Activated naive CD8-positive, alpha-beta T cell treated with anti-CD3 and anti-CD28 coated beads, Interleukin-2, amount 10 ng/mL, durations not matched to agents 7 days and 5 days (primary cell): Measurements from ENCODE around the gene DPYD. TPM values are rescaled to one million over a fixed set of nuclear protein-coding genes. Genes with fewer than 3 reads are reported as not detected.

Experiments
- ATAC-seq: fragments of 150-1000 bp; cut with Tn5 transposase; one replicate; pipeline ENCODE4 v1.10.0; 2021; ENCODE audit warnings: low read depth, moderate library complexity
- POLR2A ChIA-PET: fragments of 350-600 bp; sonication (Branson Sonifier 250); formaldehyde crosslinking; loops from one replicate; lab custom pipeline; 2021; ENCODE audit warnings: antibody characterized with exemption; lab: Charles Lee
- DNase-seq: peaks from one replicate; pipeline ENCODE4 v3.0.0; 2021
- H3K27ac Mint-ChIP-seq: one replicate; pipeline ENCODE4 v1.8.0; 2022; ENCODE audit warnings: mild to moderate bottlenecking, mixed read lengths
- H3K27me3 Mint-ChIP-seq: one replicate; pipeline ENCODE4 v1.8.0; 2022; ENCODE audit warnings: mild to moderate bottlenecking, moderate library complexity, mixed read lengths
- H3K36me3 Mint-ChIP-seq: one replicate; pipeline ENCODE4 v1.8.0; 2021; ENCODE audit warnings: mild to moderate bottlenecking, mixed read lengths
- H3K4me1 Mint-ChIP-seq: one replicate; pipeline ENCODE4 v1.8.0; 2021; ENCODE audit warnings: mixed read lengths
- H3K4me3 Mint-ChIP-seq: one replicate; pipeline ENCODE4 v1.8.0; 2022; ENCODE audit warnings: mild to moderate bottlenecking, moderate library complexity, mixed read lengths
- H3K9me3 Mint-ChIP-seq: one replicate; pipeline ENCODE4 v1.8.0; 2021; ENCODE audit warnings: mixed read lengths
- total RNA-seq, 2 experiments: library from RNA; stranded (reverse); gene quantifications; one replicate each; pipeline ENCODE4 v1.2.3, GENCODE V29; 2021

The DPYD gene
- total RNA-seq, 2 experiments from 2014 or later, result 42.0 to 42.3 TPM

DNA sequence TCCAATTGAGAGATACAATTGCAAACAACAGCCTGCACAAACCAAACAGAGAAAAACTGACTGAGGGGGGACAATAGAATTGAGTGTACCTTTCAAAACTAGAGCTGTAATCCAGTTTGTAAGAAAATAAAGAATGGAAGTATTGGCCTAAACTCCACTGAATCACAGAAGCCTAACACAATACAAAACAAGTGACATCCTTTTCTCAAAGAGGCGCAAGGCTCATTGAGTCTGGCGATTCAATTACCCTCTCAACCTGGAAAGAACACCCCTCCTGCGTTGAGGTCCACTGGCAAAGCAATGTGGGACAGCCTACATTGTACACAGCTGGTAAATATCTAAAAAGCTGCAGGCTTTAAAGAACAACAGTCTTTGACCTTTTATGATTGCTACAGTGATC is 182.6 kb downstream of the DPYD start:
- Mint-ChIP-seq H3K36me3 (peaks cover 2% of the 10 kb centered on the region), H3K4me3 (no peak overlapping the region), H3K4me1 (no peaks in the 10 kb centered on the region), H3K9me3 (no peaks in the 10 kb centered on the region), H3K27me3 (no peaks in the 10 kb centered on the region), H3K27ac (no peak overlapping the region)
- DNase-seq (no peak), ATAC-seq (no peak)
- POLR2A ChIA-PET, result no interaction called here

DNA sequence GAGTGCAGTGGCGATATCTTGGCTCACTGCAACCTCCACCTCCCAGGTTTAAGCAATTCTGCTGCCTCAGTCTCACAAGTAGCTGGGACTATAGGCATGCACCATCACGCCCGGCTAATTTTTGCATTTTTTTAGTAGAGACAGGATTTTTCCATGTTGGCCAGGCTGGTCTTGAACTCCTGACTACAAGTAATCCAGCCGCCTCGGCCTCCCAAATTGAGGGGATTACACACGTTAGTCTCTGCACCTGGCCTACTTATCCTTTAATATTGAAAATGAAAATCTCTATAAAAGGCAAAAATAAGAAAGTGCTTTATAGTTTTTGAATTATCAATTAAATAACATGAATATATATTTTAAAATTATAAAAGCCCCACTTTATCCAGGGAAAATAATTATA is 190.6 kb downstream of the DPYD start:
- ATAC-seq, result no peak
- no peaks in the 10 kb centered on the region for H3K27me3 Mint-ChIP-seq
- H3K27ac Mint-ChIP-seq, result no peak overlapping the region
- no peak for DNase-seq
- H3K4me3 Mint-ChIP-seq, result no peak overlapping the region
- H3K9me3 Mint-ChIP-seq, result no peaks in the 10 kb centered on the region
- no peaks in the 10 kb centered on the region for H3K36me3 Mint-ChIP-seq
- POLR2A ChIA-PET, result no interaction called here
- H3K4me1 Mint-ChIP-seq, result no peaks in the 10 kb centered on the region

GRCh38 chr1:97728436-97728835 is 192.4 kb downstream of the DPYD start:
- Mint-ChIP-seq H3K4me3 (no peak overlapping the region), H3K9me3 (peaks cover 4% of the 10 kb centered on the region), H3K27me3 (no peaks in the 10 kb centered on the region), H3K36me3 (peaks cover 4% of the 10 kb centered on the region), H3K4me1 (peaks cover 2% of the 10 kb centered on the region), H3K27ac (no peak overlapping the region)
- no peak for ATAC-seq
- no peak for DNase-seq
- POLR2A ChIA-PET, result no interaction called here

GRCh38 chr1:97727029-97727428 is 193.8 kb downstream of the DPYD start:
- POLR2A ChIA-PET, result no interaction called here
- peaks cover 4% of the 10 kb centered on the region for H3K9me3 Mint-ChIP-seq
- no peak overlapping the region for H3K27ac Mint-ChIP-seq
- H3K4me3 Mint-ChIP-seq, result no peak overlapping the region
- DNase-seq (no peak), ATAC-seq (no peak)
- H3K27me3 Mint-ChIP-seq, result no peaks in the 10 kb centered on the region
- peaks cover 4% of the 10 kb centered on the region for H3K36me3 Mint-ChIP-seq
- peaks cover 2% of the 10 kb centered on the region for H3K4me1 Mint-ChIP-seq

- POLR2A ChIA-PET, result no interaction called here
- H3K4me1 Mint-ChIP-seq, result peaks cover 2% of the 10 kb centered on the region
These were observed 194.4 kb downstream of the DPYD start for GRCh38 chr1:97726386-97726785.

DNA sequence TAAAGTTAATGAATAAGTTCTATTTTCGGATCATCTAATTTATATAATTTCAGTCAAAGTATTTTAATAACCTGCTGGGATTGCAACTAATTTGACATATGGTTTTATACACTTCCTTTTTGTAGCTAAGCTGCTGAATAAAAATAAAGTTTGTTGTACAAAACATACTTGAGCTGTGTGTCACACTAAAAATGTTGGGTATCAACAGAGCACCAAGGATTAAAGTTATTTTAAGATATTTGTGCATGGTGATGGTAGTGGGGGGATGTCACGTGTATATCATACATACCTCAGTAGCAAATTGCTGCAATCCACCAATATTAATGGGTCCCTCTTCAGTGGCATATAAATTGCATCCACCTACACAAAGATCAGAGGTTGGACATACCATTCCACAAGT is 199.6 kb downstream of the DPYD start:
- DNase-seq (no peak), ATAC-seq (no peak)
- H3K36me3 Mint-ChIP-seq, result peaks cover 18% of the 10 kb centered on the region
- H3K9me3 Mint-ChIP-seq, result peaks cover 9% of the 10 kb centered on the region
- POLR2A ChIA-PET, result no interaction called here
- peaks cover 2% of the 10 kb centered on the region for H3K4me1 Mint-ChIP-seq
- H3K27ac Mint-ChIP-seq, result no peak overlapping the region
- no peaks in the 10 kb centered on the region for H3K27me3 Mint-ChIP-seq
- H3K4me3 Mint-ChIP-seq, result no peak overlapping the region

More at GRCh38 chr1:97726386-97726785, 194.4 kb downstream of the DPYD start:
- ATAC-seq (no peak), DNase-seq (no peak)
- Mint-ChIP-seq H3K27me3 (no peaks in the 10 kb centered on the region), H3K4me3 (no peak overlapping the region), H3K9me3 (peaks cover 4% of the 10 kb centered on the region), H3K36me3 (peaks cover 4% of the 10 kb centered on the region), H3K27ac (no peak overlapping the region)

DNA sequence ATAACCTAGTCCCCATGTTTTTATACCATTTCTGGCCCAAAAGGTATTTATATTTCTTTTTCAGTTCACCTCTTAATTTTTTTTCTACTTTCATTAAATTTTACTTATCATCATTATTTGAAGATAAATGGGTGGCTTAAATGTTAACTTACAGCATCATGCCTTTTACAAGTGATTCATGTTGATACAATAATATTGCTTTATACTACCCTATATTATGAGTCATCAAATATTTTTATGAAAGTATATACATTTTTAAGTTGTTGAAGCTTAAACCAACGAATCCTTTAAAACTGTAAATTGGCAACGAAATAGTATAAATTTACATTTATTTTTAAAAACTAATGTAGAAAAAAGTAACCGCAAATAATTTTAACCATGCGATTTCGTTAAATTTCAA is 207.9 kb downstream of the DPYD start:
- no peaks in the 10 kb centered on the region for H3K27me3 Mint-ChIP-seq
- H3K9me3 Mint-ChIP-seq, result peaks cover 5% of the 10 kb centered on the region
- H3K4me1 Mint-ChIP-seq, result no peaks in the 10 kb centered on the region
- peaks cover 6% of the 10 kb centered on the region for H3K36me3 Mint-ChIP-seq
- H3K27ac Mint-ChIP-seq, result no peak overlapping the region
- DNase-seq (no peak), ATAC-seq (no peak)
- POLR2A ChIA-PET, result no interaction called here
- no peak overlapping the region for H3K4me3 Mint-ChIP-seq

DNA sequence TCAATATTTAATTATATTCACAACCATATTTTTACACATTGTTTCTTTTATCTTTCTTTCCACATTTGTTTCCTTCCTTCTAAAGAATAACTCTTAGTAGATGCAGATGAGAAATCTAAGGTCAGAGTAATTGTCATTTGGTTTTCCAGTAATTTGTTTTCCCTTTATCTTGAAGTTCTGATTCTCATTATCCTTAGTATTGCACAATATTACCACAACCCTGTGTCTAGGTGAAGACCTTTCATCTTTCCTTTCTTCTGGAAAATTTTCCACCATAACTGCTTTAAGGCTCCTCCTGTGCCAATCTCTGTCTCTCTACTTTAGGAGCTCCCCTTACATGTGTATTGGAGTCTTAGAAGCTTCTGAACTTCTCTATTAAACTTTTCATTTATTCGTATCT is 209.0 kb downstream of the DPYD start:
- H3K36me3 Mint-ChIP-seq, result peaks cover 2% of the 10 kb centered on the region
- H3K9me3 Mint-ChIP-seq, result no peaks in the 10 kb centered on the region
- H3K4me3 Mint-ChIP-seq, result no peak overlapping the region
- no peak overlapping the region for H3K27ac Mint-ChIP-seq
- ATAC-seq, result no peak
- no peaks in the 10 kb centered on the region for H3K4me1 Mint-ChIP-seq
- POLR2A ChIA-PET, result no interaction called here
- no peak for DNase-seq
- H3K27me3 Mint-ChIP-seq, result no peaks in the 10 kb centered on the region

- no peak overlapping the region for H3K27ac Mint-ChIP-seq
- no peaks in the 10 kb centered on the region for H3K4me1 Mint-ChIP-seq
- DNase-seq, result no peak
- no peaks in the 10 kb centered on the region for H3K9me3 Mint-ChIP-seq
- no peak for ATAC-seq
- H3K4me3 Mint-ChIP-seq, result no peak overlapping the region
- POLR2A ChIA-PET, result no interaction called here
- H3K36me3 Mint-ChIP-seq, result peaks cover 7% of the 10 kb centered on the region
- H3K27me3 Mint-ChIP-seq, result no peaks in the 10 kb centered on the region
These were observed 227.2 kb downstream of the DPYD start for GRCh38 chr1:97693601-97694000.

GRCh38 chr1:97691325-97691724 is 229.5 kb downstream of the DPYD start:
- Mint-ChIP-seq H3K4me1 (no peaks in the 10 kb centered on the region), H3K27ac (no peak overlapping the region), H3K4me3 (no peak overlapping the region), H3K9me3 (no peaks in the 10 kb centered on the region), H3K36me3 (peaks cover 14% of the 10 kb centered on the region), H3K27me3 (no peaks in the 10 kb centered on the region)
- no peak for DNase-seq
- no peak for ATAC-seq
- POLR2A ChIA-PET, result no interaction called here

DNA sequence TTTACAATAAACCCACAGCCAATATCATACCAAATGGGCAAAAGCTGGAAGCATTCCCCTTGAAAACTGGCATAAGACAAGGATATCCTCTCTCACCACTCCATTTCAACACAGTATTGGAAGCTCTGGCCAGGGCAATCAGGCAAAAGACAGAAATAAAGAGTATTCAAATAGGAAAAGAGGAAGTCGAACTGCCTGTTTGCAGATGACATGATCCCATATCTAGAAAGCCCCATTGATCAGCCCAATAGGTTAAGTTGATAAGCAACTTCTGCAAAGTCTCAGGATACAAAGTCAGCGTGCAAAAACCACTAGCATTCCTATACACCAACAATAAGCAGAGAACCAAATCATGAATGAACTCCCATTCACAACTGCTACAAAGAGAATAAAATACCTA is 235.5 kb downstream of the DPYD start:
- Mint-ChIP-seq H3K9me3 (peaks cover 2% of the 10 kb centered on the region), H3K36me3 (peaks cover 22% of the 10 kb centered on the region), H3K27ac (no peak overlapping the region), H3K4me1 (no peaks in the 10 kb centered on the region), H3K27me3 (no peaks in the 10 kb centered on the region), H3K4me3 (no peak overlapping the region)
- POLR2A ChIA-PET, result no interaction called here
- ATAC-seq (no peak), DNase-seq (no peak)

DNA sequence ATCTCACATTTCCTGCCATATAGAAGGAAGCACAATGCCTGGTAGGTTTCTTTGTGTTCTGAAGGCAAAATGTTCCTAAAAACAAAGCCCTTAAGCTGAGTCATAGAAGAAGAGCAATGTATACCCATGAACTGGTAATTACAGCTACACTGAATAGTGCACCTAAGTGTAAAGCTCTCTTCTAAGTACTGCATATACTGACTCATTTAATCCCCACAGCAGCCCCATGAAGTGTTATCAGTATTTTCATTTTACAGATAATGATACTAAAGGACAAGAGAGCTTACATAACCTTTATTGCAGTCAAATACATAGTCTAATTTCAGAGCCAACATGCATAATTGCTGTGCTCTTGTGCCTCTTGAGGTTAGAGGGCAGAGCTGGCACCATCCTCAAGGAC is 239.9 kb downstream of the DPYD start:
- Mint-ChIP-seq H3K9me3 (peaks cover 4% of the 10 kb centered on the region), H3K4me3 (no peak overlapping the region), H3K27me3 (no peaks in the 10 kb centered on the region), H3K27ac (no peak overlapping the region), H3K4me1 (no peaks in the 10 kb centered on the region), H3K36me3 (peaks cover 23% of the 10 kb centered on the region)
- DNase-seq (no peak), ATAC-seq (no peak)
- POLR2A ChIA-PET, result no interaction called here

DNA sequence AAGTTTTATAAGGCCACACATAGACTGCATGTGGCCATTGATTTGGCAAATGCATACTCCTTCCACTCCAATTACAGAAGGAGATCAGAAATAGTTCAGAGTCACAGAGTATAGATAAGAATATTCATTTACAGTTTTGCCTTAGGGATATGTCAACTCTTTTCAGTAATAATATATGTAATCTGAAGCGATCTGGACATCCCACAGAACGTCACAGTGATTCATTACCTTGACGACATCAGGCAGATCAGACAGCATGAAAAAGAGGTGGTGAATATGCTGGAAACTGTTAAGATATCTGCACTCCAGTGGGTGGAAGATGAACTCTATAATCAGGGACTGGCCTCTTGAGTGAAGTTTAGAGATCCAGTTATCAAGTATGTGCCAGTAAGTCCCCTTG is 240.4 kb downstream of the DPYD start:
- H3K4me1 Mint-ChIP-seq, result no peaks in the 10 kb centered on the region
- peaks cover 3% of the 10 kb centered on the region for H3K9me3 Mint-ChIP-seq
- POLR2A ChIA-PET, result no interaction called here
- no peak overlapping the region for H3K27ac Mint-ChIP-seq
- H3K4me3 Mint-ChIP-seq, result no peak overlapping the region
- H3K36me3 Mint-ChIP-seq, result peaks cover 19% of the 10 kb centered on the region
- no peak for DNase-seq
- no peak for ATAC-seq
- H3K27me3 Mint-ChIP-seq, result no peaks in the 10 kb centered on the region

GRCh38 chr1:97677702-97678101 is 243.1 kb downstream of the DPYD start:
- no peaks in the 10 kb centered on the region for H3K4me1 Mint-ChIP-seq
- ATAC-seq (no peak), DNase-seq (no peak)
- no peak overlapping the region for H3K27ac Mint-ChIP-seq
- peaks cover 15% of the 10 kb centered on the region for H3K36me3 Mint-ChIP-seq
- no peak overlapping the region for H3K4me3 Mint-ChIP-seq
- POLR2A ChIA-PET, result no interaction called here
- peaks cover 3% of the 10 kb centered on the region for H3K9me3 Mint-ChIP-seq
- H3K27me3 Mint-ChIP-seq, result no peaks in the 10 kb centered on the region

DNA sequence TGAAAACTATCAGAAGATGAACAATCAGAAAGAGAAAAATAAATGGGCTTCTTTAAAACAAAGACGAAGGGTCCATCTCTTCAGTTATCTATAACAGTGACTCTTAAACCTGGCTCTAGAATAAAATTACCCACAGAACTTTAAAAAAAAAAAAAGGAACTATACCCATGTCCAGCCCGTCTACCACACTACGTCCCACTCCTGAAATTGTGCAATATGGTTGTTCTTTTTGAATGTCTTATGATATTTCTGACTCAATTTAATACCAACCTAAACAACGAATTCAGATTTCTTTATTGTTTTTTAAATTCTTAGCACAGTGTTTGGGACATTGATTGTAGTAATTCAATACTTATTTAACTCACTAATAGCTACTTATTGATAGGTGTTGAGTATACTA is 246.3 kb downstream of the DPYD start:
- no peak overlapping the region for H3K4me3 Mint-ChIP-seq
- peaks cover 15% of the 10 kb centered on the region for H3K36me3 Mint-ChIP-seq
- DNase-seq (no peak), ATAC-seq (no peak)
- H3K27ac Mint-ChIP-seq, result no peak overlapping the region
- H3K9me3 Mint-ChIP-seq, result peaks cover 3% of the 10 kb centered on the region
- H3K27me3 Mint-ChIP-seq, result no peaks in the 10 kb centered on the region
- POLR2A ChIA-PET, result no interaction called here
- H3K4me1 Mint-ChIP-seq, result no peaks in the 10 kb centered on the region
